Skeletal muscle cell (primary cell): Measurements from ENCODE around the gene TARS3.
A peak's percentile ranks its signal among the peaks of the same experiment; 100 is the strongest.

ENCODE experiments used
- DNase-seq: peaks from one replicate; pipeline ENCODE4 v3.0.0-alpha.2; 2010; ENCODE audit warnings: low read depth
- H3K4me3 ChIP-seq: 2 replicates; pipeline ENCODE4 v1.5.1; 2011; ENCODE audit warnings: low read depth, mild to moderate bottlenecking, control low read depth, low read length, moderate library complexity

The TARS3 gene

DNA sequence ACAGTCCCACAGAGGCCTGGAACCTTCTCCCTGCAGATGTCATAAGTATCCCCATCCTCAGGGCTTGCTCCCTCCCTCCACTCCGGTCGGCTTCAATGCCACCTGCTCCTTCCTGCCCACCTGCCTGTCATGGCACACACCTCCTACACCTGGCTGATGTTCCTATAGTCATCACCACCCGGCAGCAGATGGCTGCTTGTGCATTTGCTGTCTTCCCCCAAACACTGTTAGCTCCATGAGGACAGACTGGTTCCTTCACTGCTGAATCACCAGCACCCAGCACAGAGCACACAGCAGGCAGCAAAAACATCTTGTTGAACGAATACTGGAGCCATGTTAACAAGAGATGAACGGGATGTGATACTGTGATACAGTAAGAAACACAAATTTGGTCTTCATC, 14.8 kb downstream of the TARS3 start:
- DNase-seq = no peak
- H3K4me3 ChIP-seq = no peak overlapping the region

DNA sequence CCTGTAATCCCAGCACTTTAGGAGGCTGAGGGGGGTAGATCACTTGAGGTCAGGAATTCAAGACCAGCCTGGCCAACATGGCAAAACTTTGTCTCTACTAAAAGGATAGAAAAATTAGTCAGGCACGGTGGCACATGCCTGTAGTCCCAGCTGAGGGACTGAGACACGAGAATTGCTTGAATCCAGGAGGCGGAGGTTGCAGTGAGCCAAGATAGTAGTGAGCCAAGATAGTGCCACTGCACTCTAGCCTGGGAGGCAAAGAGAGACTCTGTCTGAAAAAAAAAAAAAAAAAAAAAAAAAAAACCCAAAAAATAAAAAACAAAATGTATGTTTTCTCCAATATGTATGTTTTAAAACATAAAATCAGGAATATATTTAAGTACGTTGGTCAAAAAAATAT, 16.3 kb downstream of the TARS3 start:
- no peak for DNase-seq
- no peak overlapping the region for H3K4me3 ChIP-seq

DNA sequence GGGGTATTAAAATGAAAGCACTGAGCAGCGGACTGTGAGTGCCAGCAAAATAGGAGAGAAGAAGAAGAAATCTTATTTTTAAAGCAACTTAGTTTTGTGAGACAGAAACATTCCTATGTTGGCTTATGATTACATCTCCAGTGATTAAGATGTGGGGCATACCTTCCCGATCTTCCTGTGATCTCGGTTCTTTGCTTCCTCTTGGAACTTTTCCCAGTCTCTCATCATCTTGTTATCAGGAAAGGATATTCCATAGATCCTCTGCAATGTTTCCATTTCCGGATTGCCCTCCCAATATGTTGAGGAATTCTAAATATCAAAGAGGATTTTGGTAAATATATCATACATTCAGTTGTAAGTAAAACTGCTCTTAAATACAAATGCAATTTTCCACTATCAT, 22.2 kb downstream of the TARS3 start:
- no peak for DNase-seq
- no peak overlapping the region for H3K4me3 ChIP-seq

DNA sequence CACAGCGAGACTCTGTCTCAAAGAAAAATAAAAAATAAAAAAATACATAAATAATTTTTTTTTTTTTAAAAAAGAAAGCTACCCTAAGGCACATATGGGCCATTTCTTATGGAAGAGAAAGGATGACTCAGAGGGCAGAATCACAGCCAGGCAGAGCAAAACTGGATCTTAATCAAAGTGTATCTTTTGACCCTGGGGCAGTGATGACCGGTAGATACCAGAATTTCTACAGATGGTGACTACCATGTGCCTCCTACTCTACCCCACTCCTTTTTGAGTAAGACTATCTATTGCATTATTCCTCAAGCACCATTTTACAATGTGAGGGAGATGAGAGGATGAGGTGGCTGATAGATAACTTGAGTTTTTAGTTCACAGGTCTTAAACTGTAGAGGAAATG, 26.0 kb downstream of the TARS3 start:
- no peak overlapping the region for H3K4me3 ChIP-seq
- no peak for DNase-seq

DNA sequence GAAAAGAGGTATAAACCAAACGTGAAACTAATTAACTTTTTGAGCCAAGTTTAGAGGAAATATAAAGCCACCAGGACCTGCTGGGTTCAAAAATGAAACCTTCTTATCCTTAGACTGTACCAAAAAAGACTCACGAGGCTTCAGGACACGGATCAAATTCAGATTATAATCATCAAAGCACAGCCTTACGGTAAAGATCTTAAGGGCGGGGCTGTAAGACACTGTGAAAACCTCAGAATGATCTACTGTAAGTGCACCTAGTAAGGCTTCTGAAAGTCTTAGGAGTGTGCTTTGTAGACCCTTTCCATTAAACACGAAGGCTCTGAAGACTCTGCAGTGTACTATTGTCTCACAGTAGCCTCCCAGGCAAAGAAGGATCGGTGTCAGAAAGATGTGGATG, 26.8 kb downstream of the TARS3 start:
- no peak for DNase-seq

DNA sequence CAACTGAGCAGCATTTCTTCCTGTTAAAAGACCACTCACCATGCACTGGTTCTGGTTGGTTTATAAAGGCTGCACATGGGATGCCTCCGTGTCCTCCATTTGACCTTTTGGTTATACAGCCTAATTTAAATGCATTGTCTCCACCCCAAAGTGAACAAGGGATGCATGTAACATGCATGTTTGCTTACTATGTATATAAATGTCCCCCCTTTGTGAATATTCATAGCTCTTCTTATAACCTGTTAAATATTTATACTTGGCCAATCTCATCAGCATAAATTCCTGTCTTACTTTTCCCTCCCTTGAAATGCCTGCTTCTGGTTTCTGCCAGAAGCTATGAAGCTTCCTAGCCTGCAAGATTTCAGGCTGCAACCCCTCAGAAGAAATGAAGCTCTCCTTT, 27.4 kb downstream of the TARS3 start:
- no peak for DNase-seq
- H3K4me3 ChIP-seq = no peak overlapping the region

More for the DNA sequence above, 26.8 kb downstream of the TARS3 start:
- no peak overlapping the region for H3K4me3 ChIP-seq

DNA sequence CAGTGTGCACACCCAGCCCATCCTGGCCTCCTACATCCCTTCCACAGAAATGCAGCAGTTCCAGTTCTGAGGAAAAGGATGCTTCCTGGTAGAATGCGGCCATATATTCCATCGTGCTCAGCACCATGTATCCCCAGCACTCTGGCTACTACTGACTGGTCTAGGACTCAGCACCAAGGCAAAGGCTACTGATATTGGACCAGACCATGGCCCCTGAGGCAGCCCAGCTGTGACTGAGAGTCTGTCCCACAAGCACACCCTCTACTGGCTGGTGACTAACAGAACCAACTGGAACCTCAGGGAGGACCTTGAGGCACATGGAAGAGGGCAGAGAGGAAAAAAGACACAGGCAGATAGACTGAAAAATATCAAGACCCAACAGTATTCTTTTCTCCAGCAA, 30.0 kb downstream of the TARS3 start:
- H3K4me3 ChIP-seq = no peak overlapping the region
- DNase-seq = no peak

DNA sequence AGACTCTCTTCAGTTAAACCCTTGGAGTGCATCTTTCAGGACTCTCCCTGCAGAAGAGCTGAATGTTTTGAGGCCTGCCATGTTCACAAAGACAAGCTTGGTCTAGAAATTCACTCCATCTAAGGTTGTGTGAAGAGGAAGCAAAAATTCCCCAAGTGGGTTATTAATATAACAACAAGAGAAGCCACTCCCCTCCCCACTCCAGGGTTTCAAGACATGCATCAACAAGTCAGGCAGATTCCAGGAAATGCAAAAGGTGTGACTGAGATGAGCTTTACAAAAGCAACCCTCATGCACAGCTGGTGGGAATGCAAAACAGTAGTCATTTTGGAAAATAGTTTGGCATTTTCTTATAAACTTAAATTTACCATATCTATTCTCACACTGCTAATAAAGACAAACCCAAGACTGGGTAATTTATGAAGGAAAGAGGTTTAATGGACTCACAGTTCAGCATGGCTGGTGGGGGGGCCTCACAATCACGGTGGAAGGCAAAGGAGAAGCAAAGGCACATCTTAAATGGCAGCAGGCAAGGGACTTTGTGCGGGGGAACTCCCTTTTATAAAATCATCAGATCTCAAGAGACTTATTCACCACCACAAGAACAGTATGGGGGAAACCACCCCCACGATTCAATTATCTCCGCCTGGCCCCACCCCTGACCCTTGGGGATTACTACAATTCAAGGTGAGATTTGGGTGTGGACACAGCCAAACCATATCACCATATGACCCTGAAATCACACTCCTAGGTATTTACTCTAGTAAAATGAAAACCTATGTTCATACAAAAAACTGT, 31.3 kb downstream of the TARS3 start:
- DNase-seq = no peak
- H3K4me3 ChIP-seq = no peak overlapping the region

DNA sequence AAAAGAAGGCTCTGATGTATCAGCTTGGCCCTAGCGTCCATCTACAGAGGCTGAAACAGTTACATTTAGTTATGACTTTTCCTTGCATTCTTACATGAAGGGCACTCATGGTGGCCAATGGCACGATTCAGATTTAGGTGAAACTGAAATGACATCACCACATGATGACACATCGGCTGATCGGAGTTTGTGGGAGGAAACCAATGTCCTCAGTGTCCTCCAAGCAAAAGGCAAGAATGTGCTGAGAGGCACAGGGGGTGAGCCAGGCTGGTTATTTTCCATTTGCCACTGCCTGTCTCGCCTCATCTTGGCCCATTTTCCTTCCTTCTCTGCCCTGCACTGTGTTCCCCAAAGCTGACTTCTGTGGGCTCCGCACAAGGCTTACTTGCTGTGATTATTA, 34.4 kb downstream of the TARS3 start:
- DNase-seq = no peak
- H3K4me3 ChIP-seq = no peak overlapping the region

DNA sequence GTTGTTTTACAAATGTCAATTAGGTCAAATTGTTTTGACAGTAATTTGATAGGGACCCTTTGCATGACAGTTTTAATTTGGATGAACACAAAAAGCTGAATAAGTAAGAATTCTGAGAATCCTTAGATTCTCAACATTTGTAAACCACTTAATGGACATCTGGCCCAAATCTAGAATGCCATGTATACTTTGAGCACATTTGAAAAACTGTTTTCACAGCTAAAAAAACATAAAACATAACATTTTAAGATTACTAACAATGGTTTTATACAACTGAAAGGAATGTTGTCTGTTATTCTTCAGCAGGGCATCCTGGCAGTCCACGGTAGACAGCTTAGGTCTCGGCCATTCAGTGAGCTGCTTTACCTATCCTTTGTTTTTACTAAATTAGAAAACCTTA, 37.6 kb downstream of the TARS3 start:
- DNase-seq = no peak
- no peak overlapping the region for H3K4me3 ChIP-seq

DNA sequence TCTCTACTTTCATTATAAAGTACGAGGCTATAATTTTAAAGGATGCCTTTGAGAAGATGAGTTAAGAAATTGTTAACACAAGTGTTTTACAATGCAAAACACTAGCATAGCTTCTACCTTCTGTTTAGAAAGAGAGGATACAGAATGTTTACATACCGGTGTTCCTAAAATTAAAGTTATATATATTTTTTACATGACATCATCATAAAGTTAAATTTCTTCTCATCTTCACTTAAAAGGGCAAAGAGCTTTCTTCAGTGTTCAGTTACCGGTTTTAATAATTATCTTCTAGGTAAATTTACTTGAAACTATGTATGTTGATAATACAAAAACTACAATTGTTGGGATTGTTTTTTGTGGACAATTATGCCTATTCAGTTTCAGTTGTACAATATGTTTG, 39.4 kb downstream of the TARS3 start:
- H3K4me3 ChIP-seq = no peak overlapping the region
- no peak for DNase-seq

DNA sequence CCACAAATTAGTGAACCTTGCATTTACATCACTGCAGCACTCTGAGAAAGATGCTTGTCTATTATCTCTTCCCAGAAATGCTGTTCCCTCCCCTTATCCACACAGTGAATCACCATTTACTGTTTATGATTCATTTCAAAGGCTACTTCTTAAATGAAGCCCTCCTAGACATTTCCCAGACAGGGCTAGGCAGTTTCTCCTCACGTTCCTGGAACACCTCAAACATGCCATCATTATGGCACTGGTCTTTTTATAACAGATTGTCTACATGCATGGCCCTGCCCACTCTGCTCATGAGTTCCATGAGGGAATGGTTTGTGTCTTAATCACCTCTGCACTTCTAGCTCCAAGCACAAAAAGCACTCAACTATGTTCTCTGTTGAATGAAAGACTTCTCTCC, 39.9 kb downstream of the TARS3 start:
- no peak for DNase-seq
- H3K4me3 ChIP-seq = no peak overlapping the region

DNA sequence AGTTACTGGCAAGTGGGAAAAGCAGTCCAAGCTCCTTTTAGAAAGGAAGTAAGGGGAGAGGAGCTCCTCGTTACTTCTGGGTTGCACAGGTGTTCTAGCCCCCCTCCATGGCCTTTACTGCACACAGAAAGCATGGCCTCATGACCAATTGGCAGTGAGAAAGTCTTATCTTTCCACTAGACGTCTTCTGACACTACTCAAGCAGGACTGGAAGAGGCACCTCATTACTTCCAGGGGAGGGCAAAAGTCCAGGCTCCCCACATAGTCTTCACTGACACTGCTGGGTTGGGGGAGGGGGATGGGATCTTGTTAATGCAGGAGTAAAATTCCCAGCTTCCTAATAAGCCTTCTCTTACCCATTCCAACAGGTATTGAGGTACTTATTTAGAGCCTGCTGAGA, 44.5 kb downstream of the TARS3 start:
- no peak overlapping the region for H3K4me3 ChIP-seq
- DNase-seq = no peak

DNA sequence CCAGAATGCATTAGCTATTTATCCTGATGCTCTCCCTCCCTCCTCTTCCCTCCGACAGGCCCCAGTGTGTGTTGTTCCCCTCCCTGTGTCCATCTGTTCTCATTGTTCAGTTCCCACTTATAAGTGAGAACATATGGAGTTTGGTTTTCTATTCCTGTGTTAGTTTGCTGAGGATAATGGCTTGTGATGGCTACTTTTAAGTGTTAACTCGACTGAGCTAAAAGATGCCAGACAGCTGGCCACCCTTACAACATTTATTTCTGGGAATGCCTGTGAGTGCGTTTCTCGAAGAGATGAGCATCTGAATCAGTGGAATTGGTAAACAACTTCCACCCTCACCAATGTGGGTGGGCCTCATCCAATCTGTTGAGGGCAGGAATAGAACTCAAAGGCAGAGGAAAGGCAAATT, 47.3 kb downstream of the TARS3 start:
- DNase-seq = peak; percentile 14
- H3K4me3 ChIP-seq = no peak overlapping the region

DNA sequence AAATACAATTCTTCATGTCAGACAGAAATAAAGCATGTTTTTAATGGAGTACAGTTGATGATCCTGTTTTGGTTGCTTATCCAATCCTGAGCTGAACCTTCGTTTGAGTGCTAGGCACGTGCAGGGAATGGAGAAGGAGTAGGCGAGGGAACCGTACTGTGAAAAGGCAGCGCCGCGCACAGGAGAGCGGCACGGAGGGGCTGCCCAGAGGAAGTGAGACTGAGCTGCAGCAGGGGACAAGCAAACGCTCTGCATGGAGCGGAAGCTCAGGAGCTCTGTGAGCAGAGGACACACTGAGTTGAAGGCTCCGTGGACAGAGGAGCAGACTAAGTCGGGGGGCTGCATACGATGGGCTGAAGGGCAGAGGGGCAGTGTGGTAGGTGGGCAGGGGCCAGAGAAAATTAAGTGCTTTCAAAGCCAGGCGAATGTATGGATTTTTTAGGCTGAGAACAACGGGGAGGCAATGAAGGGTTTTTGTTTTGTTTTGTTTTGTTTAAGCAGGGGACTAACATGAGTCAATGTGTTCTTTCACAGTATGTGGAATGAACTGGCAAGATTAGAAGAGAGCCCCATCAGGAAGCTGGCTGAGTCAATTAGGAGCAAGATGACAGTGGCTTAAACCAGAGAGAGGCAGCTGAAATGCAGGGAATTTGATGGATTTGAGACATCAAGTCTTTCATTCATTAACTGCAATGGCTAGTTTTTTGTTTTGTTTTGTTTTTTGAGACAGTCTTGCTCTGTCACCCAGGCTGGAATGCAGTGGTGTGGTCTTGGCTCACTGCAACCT, 48.3 kb downstream of the TARS3 start:
- peak; percentile 43 for DNase-seq
- H3K4me3 ChIP-seq = no peak overlapping the region

DNA sequence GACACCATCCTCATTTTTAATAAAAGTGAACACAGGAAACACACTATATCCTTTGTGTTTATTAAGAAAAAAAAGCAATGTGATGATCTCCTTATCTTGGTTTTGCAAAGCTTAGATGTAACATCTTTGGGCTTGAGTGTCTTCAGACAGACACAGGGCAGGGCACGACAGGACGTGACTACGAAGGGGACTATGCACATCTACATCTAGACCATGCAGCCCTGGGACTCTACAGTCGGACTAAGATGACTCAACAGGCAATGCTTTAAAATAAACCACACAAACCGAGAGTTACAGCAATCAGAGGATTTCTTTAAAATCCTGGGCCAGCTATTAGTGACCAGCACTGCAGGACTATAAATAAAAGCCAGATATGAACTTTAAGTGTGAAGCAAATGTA, 49.3 kb downstream of the TARS3 start:
- peak; percentile 55 for DNase-seq
- H3K4me3 ChIP-seq = no peak overlapping the region

DNA sequence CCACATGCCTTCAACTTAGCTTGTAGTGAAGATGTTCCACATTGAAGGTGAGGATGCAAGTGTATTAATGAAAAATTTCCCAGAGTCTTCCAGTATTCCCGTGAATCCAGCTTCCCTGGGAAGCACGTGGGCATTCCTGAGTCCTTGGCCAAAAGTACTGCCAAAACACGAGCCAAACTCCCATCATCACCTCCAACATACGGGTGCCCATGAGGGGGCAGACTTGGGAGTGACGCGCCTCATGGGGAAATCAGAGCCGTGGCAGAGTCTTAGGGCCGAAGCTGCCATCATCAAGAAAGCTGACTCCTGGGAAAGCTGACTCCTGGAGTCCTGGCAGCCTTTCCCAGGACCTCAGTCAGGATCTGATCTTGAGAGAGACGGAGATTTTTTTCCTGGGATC, 52.0 kb downstream of the TARS3 start:
- no peak for DNase-seq
- H3K4me3 ChIP-seq = no peak overlapping the region

DNA sequence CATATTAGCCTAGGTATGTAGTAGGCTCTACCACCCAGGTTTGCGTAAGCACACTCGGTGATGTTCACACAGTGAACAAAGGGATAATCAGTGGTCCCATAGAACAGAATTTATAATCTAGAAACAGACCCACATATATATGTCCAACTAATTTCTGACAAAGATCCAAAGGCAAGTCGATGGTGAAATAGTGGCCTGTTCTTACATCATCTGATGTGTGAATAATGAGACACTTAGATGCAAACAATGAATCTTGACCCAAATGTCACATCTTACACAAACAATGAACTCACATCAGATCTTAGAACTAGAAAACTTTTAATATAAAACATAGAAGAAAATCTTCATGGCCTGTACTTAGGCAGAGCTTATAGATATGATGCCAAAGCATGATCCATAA, 54.5 kb downstream of the TARS3 start:
- DNase-seq = peak; percentile 45
- no peak overlapping the region for H3K4me3 ChIP-seq

DNA sequence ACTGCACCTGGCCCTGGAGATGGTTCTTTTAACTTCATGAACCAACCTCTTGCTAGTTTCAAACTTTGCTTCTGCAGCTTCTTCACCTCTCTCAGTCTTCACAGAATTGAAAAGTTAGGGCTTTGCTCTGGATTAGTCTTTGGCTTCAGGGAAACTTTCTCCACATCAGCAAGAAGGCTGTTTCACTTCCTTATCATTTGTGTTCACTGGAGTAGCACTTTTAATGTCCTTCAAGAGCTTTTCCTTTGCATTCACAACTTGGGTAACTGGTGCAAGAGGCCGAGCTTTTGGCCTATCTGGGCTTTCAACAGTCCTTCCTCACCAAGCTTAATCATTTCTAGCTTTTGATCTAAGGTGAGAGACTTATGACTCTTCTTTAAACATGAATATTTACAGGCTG, 56.4 kb downstream of the TARS3 start:
- H3K4me3 ChIP-seq = no peak overlapping the region
- DNase-seq = no peak

DNA sequence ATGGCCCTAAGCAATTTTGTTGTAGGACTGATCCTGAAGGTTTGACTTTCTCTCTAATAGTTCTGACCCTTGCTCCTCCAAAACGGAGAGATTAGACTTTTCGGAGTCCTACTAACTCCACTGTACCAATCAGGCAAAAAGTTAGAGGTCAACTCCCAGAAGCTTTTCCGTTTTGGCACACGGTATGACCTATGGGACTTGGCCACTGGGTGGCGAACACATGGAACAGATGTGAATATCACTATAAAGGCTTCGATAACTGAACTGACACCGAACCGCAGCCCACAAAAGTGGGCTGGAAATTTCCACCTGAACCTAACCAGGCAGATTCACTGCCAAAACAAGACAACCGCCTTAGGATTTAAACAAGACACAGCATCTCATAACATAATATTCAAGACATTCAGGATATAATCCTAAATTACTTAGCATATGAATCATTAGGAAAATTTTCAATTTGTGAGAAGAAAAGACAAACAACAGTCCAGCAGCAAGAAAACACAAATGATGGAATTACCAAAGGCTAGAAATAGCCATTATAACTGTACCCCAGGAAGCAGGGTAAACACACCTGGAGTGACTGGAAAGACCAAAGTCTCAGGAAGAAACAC, 59.9 kb downstream of the TARS3 start:
- H3K4me3 ChIP-seq = no peak overlapping the region
- no peak for DNase-seq

DNA sequence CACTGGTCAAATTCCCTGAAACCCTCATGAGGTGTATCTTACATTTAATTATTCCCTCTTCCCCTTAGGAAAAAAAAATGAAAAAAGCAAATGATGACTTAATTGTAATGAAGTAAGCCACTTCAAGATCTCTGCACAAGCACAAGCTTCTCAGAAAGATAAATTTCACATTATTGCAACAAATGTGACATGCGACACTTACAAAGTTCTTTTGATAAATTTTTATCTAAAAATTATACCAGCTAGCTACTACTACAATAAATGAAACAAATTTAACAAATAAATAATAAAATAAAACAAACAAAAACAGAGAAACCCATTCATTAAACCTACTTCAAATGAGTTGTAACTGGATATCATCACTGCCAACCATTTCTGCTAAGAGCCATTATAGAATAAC, 62.1 kb downstream of the TARS3 start:
- H3K4me3 ChIP-seq = no peak overlapping the region
- no peak for DNase-seq
